GM23338 (cell line): ENCODE results near the gene NOC2L.

Experiments
- CREB1 ChIP-seq: fragments of 250-450 bp; sonication (Bioruptor Pico); IDR thresholded peaks from 2 replicates; pipeline ENCODE4 v1.5.0; 2020; ENCODE audit warnings: low read depth, mild to moderate bottlenecking, moderate library complexity
- EZH2 ChIP-seq: fragments of 200-600 bp; sonication (generic); IDR thresholded peaks from one replicate; pipeline ENCODE4 v1.8.0; 2017; ENCODE audit warnings: antibody characterized with exemption, mild to moderate bottlenecking, low read depth; ENCODE audit not compliant: unreplicated experiment
- EZH2phosphoT487 ChIP-seq: fragments of 200-600 bp; sonication (generic); IDR thresholded peaks from one replicate; pipeline ENCODE4 v1.8.1; 2018; ENCODE audit warnings: antibody characterized with exemption; ENCODE audit not compliant: unreplicated experiment
- NANOG ChIP-seq: IDR thresholded peaks from 2 replicates; pipeline ENCODE4 v1.6.1; 2016; ENCODE audit warnings: antibody characterized with exemption, borderline replicate concordance
- POLR2AphosphoS5 ChIP-seq: IDR thresholded peaks from 2 replicates; pipeline ENCODE4 v1.6.1; 2016; ENCODE audit warnings: antibody characterized with exemption, low read depth
- ZNF331 ChIP-seq: fragments of 250-450 bp; sonication (Bioruptor Pico); IDR thresholded peaks from 2 replicates; pipeline ENCODE4 v1.5.0; 2020; ENCODE audit warnings: low read depth, mild to moderate bottlenecking, moderate library complexity
- TF ChIP-seq, protein P1 (sequence below), 2 experiments: fragments of 200-600 bp in 1 of 2; sonication (generic) in 1 of 2; conservative IDR thresholded peaks; 2 replicates each; pipeline versions ENCODE4 v1.5.1 to v1.6.1; 2016 to 2017; ENCODE audit warnings: antibody characterized with exemption in 2 of 2, low read depth in 2 of 2, mild to moderate bottlenecking in 2 of 2, moderate library complexity in 1 of 2
- TF ChIP-seq, protein P2 (sequence below): IDR thresholded peaks from 2 replicates; pipeline ENCODE4 v1.6.1; 2016; ENCODE audit warnings: antibody characterized with exemption

DNA sequence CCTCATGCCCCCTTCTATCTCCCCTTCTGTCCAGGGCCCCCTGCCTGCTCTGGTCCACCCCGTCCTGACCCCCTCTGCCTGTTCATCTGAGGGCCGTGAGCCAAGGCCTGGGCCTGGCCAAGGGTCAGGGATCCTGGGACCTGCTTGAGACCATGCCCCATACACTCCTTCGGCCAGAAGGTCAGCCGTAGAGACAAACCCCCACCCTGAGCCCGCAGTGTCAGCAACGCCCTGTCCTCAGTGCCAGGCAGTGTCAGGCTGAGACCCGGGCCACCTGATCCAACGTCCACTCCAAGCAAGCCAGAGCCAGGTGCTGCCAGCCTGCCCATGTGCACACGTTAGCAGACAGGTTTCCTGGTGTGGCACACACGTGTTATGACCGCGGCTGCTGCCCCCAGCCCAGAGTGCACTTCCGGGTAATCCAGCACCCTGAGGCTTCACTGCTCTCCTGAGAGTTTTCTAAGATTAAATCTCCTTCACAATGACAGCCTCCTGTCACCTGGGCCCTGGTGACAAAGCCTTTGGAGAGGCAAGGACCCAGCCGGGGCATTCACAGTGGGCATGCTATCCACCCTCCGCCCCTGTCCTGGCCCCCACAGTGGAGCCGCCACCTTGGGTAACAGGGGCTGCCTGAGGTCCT, 45.4 kb downstream of the NOC2L start:
- TF ChIP-seq EZH2 (no peak), EZH2phosphoT487 (no peak), CREB1 (no peak), NANOG (no peak), POLR2AphosphoS5 (no peak), ZNF331 (no peak)
- TF ChIP-seq, protein P1, sequence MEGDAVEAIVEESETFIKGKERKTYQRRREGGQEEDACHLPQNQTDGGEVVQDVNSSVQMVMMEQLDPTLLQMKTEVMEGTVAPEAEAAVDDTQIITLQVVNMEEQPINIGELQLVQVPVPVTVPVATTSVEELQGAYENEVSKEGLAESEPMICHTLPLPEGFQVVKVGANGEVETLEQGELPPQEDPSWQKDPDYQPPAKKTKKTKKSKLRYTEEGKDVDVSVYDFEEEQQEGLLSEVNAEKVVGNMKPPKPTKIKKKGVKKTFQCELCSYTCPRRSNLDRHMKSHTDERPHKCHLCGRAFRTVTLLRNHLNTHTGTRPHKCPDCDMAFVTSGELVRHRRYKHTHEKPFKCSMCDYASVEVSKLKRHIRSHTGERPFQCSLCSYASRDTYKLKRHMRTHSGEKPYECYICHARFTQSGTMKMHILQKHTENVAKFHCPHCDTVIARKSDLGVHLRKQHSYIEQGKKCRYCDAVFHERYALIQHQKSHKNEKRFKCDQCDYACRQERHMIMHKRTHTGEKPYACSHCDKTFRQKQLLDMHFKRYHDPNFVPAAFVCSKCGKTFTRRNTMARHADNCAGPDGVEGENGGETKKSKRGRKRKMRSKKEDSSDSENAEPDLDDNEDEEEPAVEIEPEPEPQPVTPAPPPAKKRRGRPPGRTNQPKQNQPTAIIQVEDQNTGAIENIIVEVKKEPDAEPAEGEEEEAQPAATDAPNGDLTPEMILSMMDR (conservative IDR thresholded peaks at IDR 0.05; ENCODE audit: low read depth in 2 of 2) = no peak
- TF ChIP-seq, protein P2, sequence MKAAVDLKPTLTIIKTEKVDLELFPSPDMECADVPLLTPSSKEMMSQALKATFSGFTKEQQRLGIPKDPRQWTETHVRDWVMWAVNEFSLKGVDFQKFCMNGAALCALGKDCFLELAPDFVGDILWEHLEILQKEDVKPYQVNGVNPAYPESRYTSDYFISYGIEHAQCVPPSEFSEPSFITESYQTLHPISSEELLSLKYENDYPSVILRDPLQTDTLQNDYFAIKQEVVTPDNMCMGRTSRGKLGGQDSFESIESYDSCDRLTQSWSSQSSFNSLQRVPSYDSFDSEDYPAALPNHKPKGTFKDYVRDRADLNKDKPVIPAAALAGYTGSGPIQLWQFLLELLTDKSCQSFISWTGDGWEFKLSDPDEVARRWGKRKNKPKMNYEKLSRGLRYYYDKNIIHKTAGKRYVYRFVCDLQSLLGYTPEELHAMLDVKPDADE = no peak
